ENCODE data around the gene ZNF488. TPM values are rescaled to one million over a fixed set of nuclear protein-coding genes. Genes with fewer than 3 reads are reported as not detected.

ZNF488 gene
- total RNA-seq, 6 experiments from 2014 or later, result 0.05 to 0.07 (median 0.07) TPM; not detected in 3

GRCh38 chr10:47316131-47316530, 68.0 kb downstream of the ZNF488 start:
- no peaks in the 10 kb centered on the region for H3K9me3 Mint-ChIP-seq
- no peaks in the 10 kb centered on the region for H3K36me3 Mint-ChIP-seq (ENCODE audit: low read depth)
- no peak for TF ChIP-seq CTCF (IDR thresholded peaks at IDR 0.05)
- H3K4me3 Mint-ChIP-seq, result no peak overlapping the region
- H3K4me1 Mint-ChIP-seq (ENCODE audit: low read depth), result no peaks in the 10 kb centered on the region
- peaks cover 34% of the 10 kb centered on the region for H3K27me3 Mint-ChIP-seq (ENCODE audit: insufficient read depth)
- H3K27ac Mint-ChIP-seq, result no peak overlapping the region
- no peak for DNase-seq

Other genes with a start within 250 kb of the ZNF488 start
- not detected for gene GDF10, start 84.1 kb downstream of the ZNF488 start, total RNA-seq (2021; fragmentation: NEBNext Ultra II Directional; extraction: Animal tissue kit (Norgen Biotek cat#: 25700))
- not detected for gene GDF2, start 61.8 kb downstream of the ZNF488 start, total RNA-seq (2021; fragmentation: NEBNext Ultra II Directional; extraction: Animal tissue kit (Norgen Biotek cat#: 25700))
- not detected for gene RBP3, start 35.9 kb downstream of the ZNF488 start, total RNA-seq (2021; fragmentation: NEBNext Ultra II Directional; extraction: Animal tissue kit (Norgen Biotek cat#: 25700))
- gene ANXA8, start 99.8 kb upstream of the ZNF488 start, total RNA-seq (2021; fragmentation: NEBNext Ultra II Directional; extraction: Animal tissue kit (Norgen Biotek cat#: 25700)), result 1 to 10 TPM in 1 of 6 experiments, under 1 TPM in 4, not detected in 1; 0.45 to 1.1 (median 0.53) TPM
- gene FAM25G, start 107.4 kb upstream of the ZNF488 start, total RNA-seq (2021; fragmentation: NEBNext Ultra II Directional; extraction: Animal tissue kit (Norgen Biotek cat#: 25700)), result not detected
- 1 to 10 TPM; 2.2 to 3.3 (median 3.0) TPM for gene AGAP9, start 139.3 kb upstream of the ZNF488 start, total RNA-seq (2021; fragmentation: NEBNext Ultra II Directional; extraction: Animal tissue kit (Norgen Biotek cat#: 25700))